Omental fat pad (tissue), 4 donors: ENCODE results near the gene GPSM1. TPM values are rescaled to one million over a fixed set of nuclear protein-coding genes. Genes with fewer than 3 reads are reported as not detected.

Source experiments
- ATAC-seq: fragments of 150-250 bp; one replicate; pipeline ENCODE4 v1.9.1; 2016; ENCODE audit warnings: mild to moderate bottlenecking, moderate library complexity; ENCODE audit not compliant: low FRiP score
- DNase-seq: peaks from one replicate; pipeline ENCODE4 v3.0.0-alpha.2; 2019; ENCODE audit warnings: low spot score
- CTCF ChIP-seq, 3 donors: fragments of 450-650 bp; IDR thresholded peaks; one replicate each; pipeline ENCODE4 v1.5.1; 2016 to 2017; ENCODE audit warnings: antibody characterized with exemption in 3 of 3, mild to moderate bottlenecking in 3 of 3, moderate library complexity in 2 of 3
- total RNA-seq, 4 donors: library from RNA; depleted of rRNA; stranded (reverse); fragments of >200 nt; gene quantifications; one replicate each; pipeline ENCODE4 v1.1.0, GENCODE V29; 2016

Gene GPSM1
- total RNA-seq, 4 donors from 2014 or later: 5.0 to 20.5 (median 7.3) TPM

- TF ChIP-seq CTCF (IDR thresholded peaks at IDR 0.05): no peak
- DNase-seq (no peak), ATAC-seq (no peak)
Observed at GRCh38 chr9:136333486-136333885, 6.1 kb downstream of the GPSM1 start.

- no peak for TF ChIP-seq CTCF (IDR thresholded peaks at IDR 0.05)
- DNase-seq (no peak), ATAC-seq (no peak)
Observed at GRCh38 chr9:136334541-136334940, 7.2 kb downstream of the GPSM1 start.

- no peak for TF ChIP-seq CTCF (IDR thresholded peaks at IDR 0.05)
- ATAC-seq: no peak
- DNase-seq: no peak
Observed at GRCh38 chr9:136335296-136336155, 8.2 kb downstream of the GPSM1 start.

- ATAC-seq: no peak
- TF ChIP-seq CTCF (IDR thresholded peaks at IDR 0.05): no peak
- no peak for DNase-seq
Observed at GRCh38 chr9:136336156-136336870, 9.0 kb downstream of the GPSM1 start.

GRCh38 chr9:136336881-136337280 lies 9.5 kb downstream of the GPSM1 start:
- no peak for ATAC-seq
- TF ChIP-seq CTCF (IDR thresholded peaks at IDR 0.05): no peak
- DNase-seq: no peak

GRCh38 chr9:136337416-136338395 lies 10.4 kb downstream of the GPSM1 start:
- ATAC-seq: no peak
- DNase-seq: no peak
- TF ChIP-seq CTCF (IDR thresholded peaks at IDR 0.05): no peak
